GM18858 (cell line): ENCODE results near the gene RFPL4A.
"Not testable (repeated sequence)": the region's sequence is repeated elsewhere in the genome, so short reads cannot be mapped to it uniquely, and the experiment has no call there.

Experiments used
- ATAC-seq: cut with Tn5 transposase; IDR thresholded peaks from one replicate; pipeline ENCODE4 v1.9.1; 2021; ENCODE audit not compliant: unreplicated experiment

The RFPL4A gene

GRCh38 chr19:55758797-55759196 lies at the start of gene RFPL4A:
Gene RFPL4A (plus strand): TSS chr19:55759097. CDS start chr19:55761801, 2,704 bp downstream.
- ATAC-seq, result not testable (repeated sequence)

- no peak for ATAC-seq
These were observed 47.2 kb upstream of the RFPL4A start for GRCh38 chr19:55711719-55712118.

- no peak for ATAC-seq
These were observed 45.9 kb upstream of the RFPL4A start for GRCh38 chr19:55712804-55713631.

- ATAC-seq, result no peak
These were observed 42.4 kb upstream of the RFPL4A start for GRCh38 chr19:55716531-55716930.

GRCh38 chr19:55717251-55717650 lies 41.6 kb upstream of the RFPL4A start:
- no peak for ATAC-seq

- not testable (repeated sequence) for ATAC-seq
These were observed 40.8 kb upstream of the RFPL4A start for GRCh38 chr19:55717879-55718711.

- ATAC-seq, result no peak
These were observed 38.6 kb upstream of the RFPL4A start for GRCh38 chr19:55720214-55720746.

GRCh38 chr19:55720801-55721200 lies 38.1 kb upstream of the RFPL4A start:
- no peak for ATAC-seq

- ATAC-seq, result no peak
These were observed 35.4 kb upstream of the RFPL4A start for GRCh38 chr19:55723491-55723890.

- ATAC-seq, result not testable (repeated sequence)
These were observed 28.5 kb upstream of the RFPL4A start for GRCh38 chr19:55730378-55730777.

GRCh38 chr19:55738302-55738701 lies 20.6 kb upstream of the RFPL4A start, which contains the start of gene NLRP9:
Gene NLRP9 (minus strand): TSS chr19:55738402. CDS start chr19:55738374, 28 bp downstream.
- no peak for ATAC-seq

GRCh38 chr19:55750715-55751114 lies 8.2 kb upstream of the RFPL4A start:
- ATAC-seq, result no peak

GRCh38 chr19:55753401-55753800 lies 5.5 kb upstream of the RFPL4A start:
- no peak for ATAC-seq

GRCh38 chr19:55756808-55757207 lies 2.1 kb upstream of the RFPL4A start:
- not testable (repeated sequence) for ATAC-seq

GRCh38 chr19:55766466-55766865 lies 7.6 kb downstream of the RFPL4A start:
- no peak for ATAC-seq

- ATAC-seq, result not testable (repeated sequence)
These were observed 9.9 kb downstream of the RFPL4A start, which contains the start of gene RFPL4AL1 for GRCh38 chr19:55768818-55769217. Gene RFPL4AL1 (plus strand): TSS chr19:55769118. CDS start chr19:55771805, 2,687 bp downstream.

- ATAC-seq, result not testable (repeated sequence)
These were observed 10.7 kb downstream of the RFPL4A start for GRCh38 chr19:55769632-55770031.

- no peak for ATAC-seq
These were observed 18.6 kb downstream of the RFPL4A start for GRCh38 chr19:55777528-55777927.

GRCh38 chr19:55778331-55778730 lies 19.4 kb downstream of the RFPL4A start:
- no peak for ATAC-seq

- ATAC-seq, result no peak
These were observed 22.2 kb downstream of the RFPL4A start for GRCh38 chr19:55781112-55781511.

GRCh38 chr19:55795021-55795420 lies 36.1 kb downstream of the RFPL4A start:
- ATAC-seq, result no peak
